Measurements from ENCODE around the gene HDAC4.

DNA sequence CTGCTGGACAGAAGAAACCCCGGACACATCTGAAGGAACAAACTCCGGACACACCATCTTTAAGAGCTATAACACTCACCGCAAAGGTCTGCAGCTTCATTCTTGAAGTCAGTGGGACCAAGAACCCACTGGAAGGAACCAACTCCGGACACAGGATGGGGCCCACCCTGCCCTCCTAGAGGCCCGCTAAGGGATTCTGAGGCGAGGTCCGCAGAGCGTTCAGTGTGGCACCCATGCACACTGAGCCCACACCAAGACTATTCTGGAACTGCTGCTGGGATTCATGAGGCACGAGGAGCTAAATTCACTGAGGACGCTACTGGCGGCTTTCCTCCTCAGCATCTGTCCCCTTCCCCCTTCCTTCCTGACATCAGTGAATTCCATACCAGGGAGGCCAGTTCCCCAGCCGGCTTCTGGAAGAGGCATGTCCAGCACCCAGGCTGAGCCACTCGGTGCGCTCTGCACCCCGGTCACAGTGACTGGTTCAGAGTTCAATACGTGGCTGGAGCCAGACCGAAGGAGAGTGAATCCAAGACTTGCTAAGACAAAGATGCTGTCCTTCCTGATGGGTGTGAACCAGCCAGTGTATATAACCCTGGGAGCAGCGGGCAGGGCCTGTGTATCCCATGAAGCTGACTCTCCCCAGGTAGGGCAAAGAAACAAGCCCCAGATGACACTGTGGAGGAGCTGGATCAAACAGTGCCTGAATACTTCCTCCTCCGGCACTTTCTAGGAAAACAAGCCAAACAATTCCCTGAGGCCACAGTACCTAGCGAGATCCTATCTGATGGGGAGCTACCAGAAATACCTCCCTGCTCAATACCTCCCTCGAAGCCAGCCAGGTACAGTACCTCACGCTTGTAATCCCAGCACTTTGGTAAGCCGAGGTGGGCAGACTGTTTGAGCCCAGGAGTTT lies 11.1 kb downstream of the HDAC4 start:
- TF ChIP-seq, protein P1, sequence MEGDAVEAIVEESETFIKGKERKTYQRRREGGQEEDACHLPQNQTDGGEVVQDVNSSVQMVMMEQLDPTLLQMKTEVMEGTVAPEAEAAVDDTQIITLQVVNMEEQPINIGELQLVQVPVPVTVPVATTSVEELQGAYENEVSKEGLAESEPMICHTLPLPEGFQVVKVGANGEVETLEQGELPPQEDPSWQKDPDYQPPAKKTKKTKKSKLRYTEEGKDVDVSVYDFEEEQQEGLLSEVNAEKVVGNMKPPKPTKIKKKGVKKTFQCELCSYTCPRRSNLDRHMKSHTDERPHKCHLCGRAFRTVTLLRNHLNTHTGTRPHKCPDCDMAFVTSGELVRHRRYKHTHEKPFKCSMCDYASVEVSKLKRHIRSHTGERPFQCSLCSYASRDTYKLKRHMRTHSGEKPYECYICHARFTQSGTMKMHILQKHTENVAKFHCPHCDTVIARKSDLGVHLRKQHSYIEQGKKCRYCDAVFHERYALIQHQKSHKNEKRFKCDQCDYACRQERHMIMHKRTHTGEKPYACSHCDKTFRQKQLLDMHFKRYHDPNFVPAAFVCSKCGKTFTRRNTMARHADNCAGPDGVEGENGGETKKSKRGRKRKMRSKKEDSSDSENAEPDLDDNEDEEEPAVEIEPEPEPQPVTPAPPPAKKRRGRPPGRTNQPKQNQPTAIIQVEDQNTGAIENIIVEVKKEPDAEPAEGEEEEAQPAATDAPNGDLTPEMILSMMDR (IDR thresholded peaks at IDR 0.05): no peak
- TF ChIP-seq POLR2A (IDR thresholded peaks at IDR 0.05): no peak

All from tibial nerve (tissue), 3 donors.